ENCODE results near the gene PLXNB3. TPM values are rescaled to one million over a fixed set of nuclear protein-coding genes. Genes with fewer than 3 reads are reported as not detected.

Gene PLXNB3
- total and polyA plus RNA-seq, 2 of the 13 experiments (the other 11 are each of a cell fraction or from before 2014, with no cell fraction given), result 3.0 to 6.9 TPM

DNA sequence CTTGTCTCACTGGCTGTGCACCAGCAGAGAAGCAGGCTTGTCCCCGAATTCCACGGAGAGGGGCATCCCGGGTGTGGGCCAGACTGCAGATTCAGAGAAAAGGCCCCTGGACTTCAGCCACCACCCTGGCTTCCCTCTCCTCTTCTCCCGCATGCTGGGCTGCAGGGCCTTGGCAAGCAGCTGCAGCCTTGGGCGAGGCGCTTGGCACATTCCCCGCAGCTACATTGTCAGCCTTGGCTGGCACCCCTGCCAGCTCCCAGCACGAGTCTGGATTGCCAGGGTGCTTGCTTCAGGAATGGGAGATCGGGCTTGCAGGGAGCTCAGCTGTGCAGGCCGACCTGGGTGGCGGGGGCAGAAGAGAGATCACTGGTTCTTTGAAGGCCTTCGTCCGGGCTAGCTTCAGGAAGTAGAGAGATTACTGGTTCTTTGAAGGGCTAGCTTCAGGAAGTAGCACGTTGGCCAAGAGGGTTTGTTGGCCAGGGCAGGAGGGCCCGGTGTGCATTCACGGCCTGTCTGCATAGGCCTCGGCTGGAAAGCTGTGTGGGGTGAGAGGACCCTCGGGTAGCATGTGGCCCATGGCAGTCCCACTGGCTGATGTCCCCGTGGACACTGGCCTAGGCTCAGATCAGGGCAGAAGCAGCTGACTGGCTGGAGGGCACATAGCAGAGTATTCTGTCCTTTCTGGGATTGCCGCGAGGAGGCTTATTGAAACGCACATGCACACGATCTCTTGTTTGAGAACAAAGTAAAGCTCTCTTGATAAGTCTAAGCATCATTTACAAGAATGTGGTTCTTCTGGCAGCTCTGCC, 36.7 kb upstream of the PLXNB3 start (continued):
- no peak for TF ChIP-seq ETV6 (CRISPR knock-in tag; conservative IDR thresholded peaks at IDR 0.05)
- no peak for TF ChIP-seq CBFB (CRISPR knock-in tag; IDR thresholded peaks at IDR 0.05)
- TF ChIP-seq ZNF547 (CRISPR knock-in tag; IDR thresholded peaks at IDR 0.05), result no peak
- TF ChIP-seq, protein P1, sequence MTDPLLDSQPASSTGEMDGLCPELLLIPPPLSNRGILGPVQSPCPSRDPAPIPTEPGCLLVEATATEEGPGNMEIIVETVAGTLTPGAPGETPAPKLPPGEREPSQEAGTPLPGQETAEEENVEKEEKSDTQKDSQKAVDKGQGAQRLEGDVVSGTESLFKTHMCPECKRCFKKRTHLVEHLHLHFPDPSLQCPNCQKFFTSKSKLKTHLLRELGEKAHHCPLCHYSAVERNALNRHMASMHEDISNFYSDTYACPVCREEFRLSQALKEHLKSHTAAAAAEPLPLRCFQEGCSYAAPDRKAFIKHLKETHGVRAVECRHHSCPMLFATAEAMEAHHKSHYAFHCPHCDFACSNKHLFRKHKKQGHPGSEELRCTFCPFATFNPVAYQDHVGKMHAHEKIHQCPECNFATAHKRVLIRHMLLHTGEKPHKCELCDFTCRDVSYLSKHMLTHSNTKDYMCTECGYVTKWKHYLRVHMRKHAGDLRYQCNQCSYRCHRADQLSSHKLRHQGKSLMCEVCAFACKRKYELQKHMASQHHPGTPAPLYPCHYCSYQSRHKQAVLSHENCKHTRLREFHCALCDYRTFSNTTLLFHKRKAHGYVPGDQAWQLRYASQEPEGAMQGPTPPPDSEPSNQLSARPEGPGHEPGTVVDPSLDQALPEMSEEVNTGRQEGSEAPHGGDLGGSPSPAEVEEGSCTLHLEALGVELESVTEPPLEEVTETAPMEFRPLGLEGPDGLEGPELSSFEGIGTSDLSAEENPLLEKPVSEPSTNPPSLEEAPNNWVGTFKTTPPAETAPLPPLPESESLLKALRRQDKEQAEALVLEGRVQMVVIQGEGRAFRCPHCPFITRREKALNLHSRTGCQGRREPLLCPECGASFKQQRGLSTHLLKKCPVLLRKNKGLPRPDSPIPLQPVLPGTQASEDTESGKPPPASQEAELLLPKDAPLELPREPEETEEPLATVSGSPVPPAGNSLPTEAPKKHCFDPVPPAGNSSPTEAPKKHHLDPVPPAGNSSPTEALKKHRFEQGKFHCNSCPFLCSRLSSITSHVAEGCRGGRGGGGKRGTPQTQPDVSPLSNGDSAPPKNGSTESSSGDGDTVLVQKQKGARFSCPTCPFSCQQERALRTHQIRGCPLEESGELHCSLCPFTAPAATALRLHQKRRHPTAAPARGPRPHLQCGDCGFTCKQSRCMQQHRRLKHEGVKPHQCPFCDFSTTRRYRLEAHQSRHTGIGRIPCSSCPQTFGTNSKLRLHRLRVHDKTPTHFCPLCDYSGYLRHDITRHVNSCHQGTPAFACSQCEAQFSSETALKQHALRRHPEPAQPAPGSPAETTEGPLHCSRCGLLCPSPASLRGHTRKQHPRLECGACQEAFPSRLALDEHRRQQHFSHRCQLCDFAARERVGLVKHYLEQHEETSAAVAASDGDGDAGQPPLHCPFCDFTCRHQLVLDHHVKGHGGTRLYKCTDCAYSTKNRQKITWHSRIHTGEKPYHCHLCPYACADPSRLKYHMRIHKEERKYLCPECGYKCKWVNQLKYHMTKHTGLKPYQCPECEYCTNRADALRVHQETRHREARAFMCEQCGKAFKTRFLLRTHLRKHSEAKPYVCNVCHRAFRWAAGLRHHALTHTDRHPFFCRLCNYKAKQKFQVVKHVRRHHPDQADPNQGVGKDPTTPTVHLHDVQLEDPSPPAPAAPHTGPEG (CRISPR knock-in tag; IDR thresholded peaks at IDR 0.05), result no peak
- no peak for TF ChIP-seq ZNF230 (CRISPR knock-in tag; IDR thresholded peaks at IDR 0.05)
- no peak for TF ChIP-seq ZFP90 (CRISPR knock-in tag; IDR thresholded peaks at IDR 0.05; ENCODE audit: borderline replicate concordance)
- no peak for TF ChIP-seq ZNF777 (CRISPR knock-in tag; IDR thresholded peaks at IDR 0.05)
- no peak for TF ChIP-seq ZNF572 (CRISPR knock-in tag; IDR thresholded peaks at IDR 0.05)
- no peak for TF ChIP-seq ZNF720 (CRISPR knock-in tag; IDR thresholded peaks at IDR 0.05)
- TF ChIP-seq, protein P2, sequence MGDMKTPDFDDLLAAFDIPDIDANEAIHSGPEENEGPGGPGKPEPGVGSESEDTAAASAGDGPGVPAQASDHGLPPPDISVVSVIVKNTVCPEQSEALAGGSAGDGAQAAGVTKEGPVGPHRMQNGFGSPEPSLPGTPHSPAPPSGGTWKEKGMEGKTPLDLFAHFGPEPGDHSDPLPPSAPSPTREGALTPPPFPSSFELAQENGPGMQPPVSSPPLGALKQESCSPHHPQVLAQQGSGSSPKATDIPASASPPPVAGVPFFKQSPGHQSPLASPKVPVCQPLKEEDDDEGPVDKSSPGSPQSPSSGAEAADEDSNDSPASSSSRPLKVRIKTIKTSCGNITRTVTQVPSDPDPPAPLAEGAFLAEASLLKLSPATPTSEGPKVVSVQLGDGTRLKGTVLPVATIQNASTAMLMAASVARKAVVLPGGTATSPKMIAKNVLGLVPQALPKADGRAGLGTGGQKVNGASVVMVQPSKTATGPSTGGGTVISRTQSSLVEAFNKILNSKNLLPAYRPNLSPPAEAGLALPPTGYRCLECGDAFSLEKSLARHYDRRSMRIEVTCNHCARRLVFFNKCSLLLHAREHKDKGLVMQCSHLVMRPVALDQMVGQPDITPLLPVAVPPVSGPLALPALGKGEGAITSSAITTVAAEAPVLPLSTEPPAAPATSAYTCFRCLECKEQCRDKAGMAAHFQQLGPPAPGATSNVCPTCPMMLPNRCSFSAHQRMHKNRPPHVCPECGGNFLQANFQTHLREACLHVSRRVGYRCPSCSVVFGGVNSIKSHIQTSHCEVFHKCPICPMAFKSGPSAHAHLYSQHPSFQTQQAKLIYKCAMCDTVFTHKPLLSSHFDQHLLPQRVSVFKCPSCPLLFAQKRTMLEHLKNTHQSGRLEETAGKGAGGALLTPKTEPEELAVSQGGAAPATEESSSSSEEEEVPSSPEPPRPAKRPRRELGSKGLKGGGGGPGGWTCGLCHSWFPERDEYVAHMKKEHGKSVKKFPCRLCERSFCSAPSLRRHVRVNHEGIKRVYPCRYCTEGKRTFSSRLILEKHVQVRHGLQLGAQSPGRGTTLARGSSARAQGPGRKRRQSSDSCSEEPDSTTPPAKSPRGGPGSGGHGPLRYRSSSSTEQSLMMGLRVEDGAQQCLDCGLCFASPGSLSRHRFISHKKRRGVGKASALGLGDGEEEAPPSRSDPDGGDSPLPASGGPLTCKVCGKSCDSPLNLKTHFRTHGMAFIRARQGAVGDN (CRISPR knock-in tag; IDR thresholded peaks at IDR 0.05), result peak; percentile 73
- TF ChIP-seq XRCC5 (optimal IDR thresholded peaks at IDR 0.05; ENCODE audit: low read length), result no peak
- no peak for TF ChIP-seq MEIS1 (CRISPR knock-in tag; IDR thresholded peaks at IDR 0.05; ENCODE audit: borderline replicate concordance)
- 0 out of 2 replicates have a peak, but pooled peaks have one; percentile 32 for TF ChIP-seq POLR2G (IDR thresholded peaks at IDR 0.05; ENCODE audit: low read depth, low read length)
- no peak for TF ChIP-seq ZNF552 (CRISPR knock-in tag; IDR thresholded peaks at IDR 0.05; ENCODE audit: borderline replicate concordance)
- no peak for TF ChIP-seq ZFP41 (CRISPR knock-in tag; IDR thresholded peaks at IDR 0.05; ENCODE audit: borderline replicate concordance)
- peak; percentile 17; the same call in 1 of the 2 replicates for TF ChIP-seq ZC3H13 (CRISPR knock-in tag; IDR thresholded peaks at IDR 0.05)
- TF ChIP-seq ZNF484 (CRISPR knock-in tag; IDR thresholded peaks at IDR 0.05; ENCODE audit: borderline replicate concordance, low read depth), result no peak
- TF ChIP-seq CCDC6 (CRISPR knock-in tag; IDR thresholded peaks at IDR 0.05), result peak; percentile 59; the same call in 1 of the 2 replicates
- TF ChIP-seq ZNF205 (CRISPR knock-in tag; IDR thresholded peaks at IDR 0.05), result no peak
- 0 out of 2 replicates have a peak, but pooled peaks have one; percentile 29 for TF ChIP-seq ZZZ3 (CRISPR knock-in tag; IDR thresholded peaks at IDR 0.05; ENCODE audit: borderline replicate concordance)
- TF ChIP-seq SMARCC2 (IDR thresholded peaks at IDR 0.05), result no peak

Data from HepG2 (cell line).